COR-L47 (cell line): Measurements from ENCODE around the gene TBC1D16.

Source experiments
- DNase-seq: peaks from one replicate; lab custom pipeline; 2025; lab: John Stamatoyannopoulos, UW

TBC1D16 gene

DNA sequence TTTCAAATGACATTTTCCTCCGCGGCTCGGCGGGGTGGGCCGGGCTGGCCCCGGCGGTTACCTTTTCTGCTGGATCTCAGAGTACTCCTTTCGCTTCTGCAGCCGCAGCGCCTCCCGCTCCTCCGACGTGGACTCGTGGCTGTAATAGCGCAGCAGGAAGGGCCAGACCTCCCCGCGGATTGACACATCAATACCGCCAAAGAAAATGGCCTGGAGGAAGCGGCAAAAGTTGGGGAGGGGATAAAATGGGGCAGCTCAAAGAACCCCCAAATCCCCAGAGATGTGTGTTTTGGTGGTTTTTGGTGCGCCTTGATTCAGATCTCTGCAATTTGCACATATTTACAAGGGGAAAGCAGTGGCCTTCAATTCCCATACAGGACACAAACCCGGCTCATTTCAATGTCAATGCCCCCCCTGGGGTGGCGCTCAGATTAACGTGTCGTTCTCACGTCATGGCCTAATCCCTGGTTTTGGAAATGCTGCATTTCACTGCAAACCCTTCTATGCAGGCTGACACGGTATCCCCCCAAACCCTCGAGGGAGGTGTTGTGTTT, 85.9 kb downstream of the TBC1D16 start:
- DNase-seq, result no peak

GRCh38 chr17:79948945-79949655, 86.6 kb downstream of the TBC1D16 start:
- no peak for DNase-seq

DNA sequence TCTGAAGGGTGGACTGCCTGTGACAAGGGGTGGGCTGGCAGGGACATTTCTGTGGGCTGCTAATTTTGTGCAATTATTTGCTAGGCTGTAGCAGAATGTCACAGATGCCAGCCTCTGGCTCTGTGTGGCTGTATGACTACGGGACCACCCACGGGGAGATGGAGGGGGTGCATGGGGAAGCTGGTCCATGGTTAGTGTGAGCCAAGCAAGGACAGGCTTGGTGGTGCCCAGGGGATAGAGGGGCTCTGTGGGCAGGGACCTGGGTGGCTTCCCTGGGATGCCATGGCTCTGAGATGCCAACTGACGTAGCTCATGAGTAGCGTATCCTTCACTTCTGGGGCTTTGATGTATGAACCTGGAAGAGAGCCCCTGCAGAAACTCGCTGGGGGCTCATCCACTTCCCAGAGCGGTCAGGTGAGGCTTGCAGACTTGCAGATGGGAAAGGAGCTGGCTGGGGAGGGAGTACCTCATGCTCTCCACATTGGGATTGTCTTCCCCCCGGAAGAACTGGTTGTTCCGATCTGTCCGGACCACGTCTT, 87.2 kb downstream of the TBC1D16 start:
- no peak for DNase-seq

GRCh38 chr17:79947351-79948031, 88.2 kb downstream of the TBC1D16 start:
- DNase-seq, result no peak

- no peak for DNase-seq
Observed at GRCh38 chr17:79946352-79947231, 89.1 kb downstream of the TBC1D16 start.

DNA sequence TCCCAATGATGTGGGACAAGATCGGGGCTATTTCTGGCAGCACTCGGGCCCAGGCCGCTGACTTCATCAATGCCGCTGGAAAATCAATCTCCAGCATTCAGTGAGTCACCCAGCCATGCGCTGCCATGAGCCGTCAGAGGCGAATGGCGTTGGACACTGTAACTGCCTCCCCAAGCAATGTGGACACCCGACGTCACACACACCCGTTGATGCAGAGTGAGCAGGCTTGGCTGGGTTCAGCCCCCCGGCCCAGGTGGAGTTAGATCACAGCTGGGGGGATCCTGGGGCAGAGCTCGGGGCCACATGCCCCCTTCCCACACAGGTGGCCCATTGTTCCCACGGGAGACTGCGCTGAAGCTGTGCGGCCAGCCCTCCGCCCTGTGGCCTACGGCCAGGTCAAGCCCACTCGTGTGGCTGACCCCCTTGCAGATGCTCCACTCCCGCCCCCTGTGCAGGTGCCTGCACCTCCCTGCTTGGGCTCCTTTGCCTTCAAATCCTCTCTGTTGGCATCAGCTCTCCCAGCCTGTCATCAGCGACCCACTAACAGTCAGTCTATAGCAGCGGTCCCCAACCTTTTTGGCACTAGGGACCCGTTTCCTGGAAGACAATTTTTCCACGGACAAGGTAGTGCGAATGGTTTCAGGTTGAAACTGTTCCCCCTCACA, 89.9 kb downstream of the TBC1D16 start:
- no peak for DNase-seq

- no peak for DNase-seq
Observed at GRCh38 chr17:79944821-79945391, 90.8 kb downstream of the TBC1D16 start.

DNA sequence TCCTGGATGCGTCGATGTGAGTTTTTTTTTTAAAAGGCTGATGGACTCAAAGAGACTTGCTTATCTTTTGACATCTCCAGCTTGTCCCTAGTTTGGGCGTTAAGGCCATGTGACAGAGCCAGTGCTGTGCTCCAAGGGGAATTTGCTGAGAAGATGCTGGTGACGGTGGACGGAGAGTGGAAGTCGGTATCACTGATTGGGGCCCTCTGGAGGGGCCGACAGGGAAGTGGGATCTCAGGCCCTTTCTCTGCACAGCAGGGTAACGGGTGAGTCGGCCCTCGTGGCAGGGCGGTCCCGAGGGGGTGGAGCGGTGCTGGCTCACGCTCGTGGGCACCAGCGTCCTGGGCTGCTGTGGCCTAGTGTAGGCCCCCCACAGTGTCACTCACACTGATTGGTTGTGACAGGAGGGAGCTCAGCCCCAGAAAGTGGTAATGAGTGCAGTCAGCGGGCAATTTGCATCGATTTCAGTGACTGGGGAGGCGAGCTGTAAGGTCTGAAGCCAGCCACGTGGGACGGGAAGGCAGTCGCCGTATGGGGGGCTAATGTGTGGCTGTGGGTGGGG, 91.3 kb downstream of the TBC1D16 start:
- no peak for DNase-seq

- no peak for DNase-seq
Observed at GRCh38 chr17:79943347-79944241, 92.1 kb downstream of the TBC1D16 start.

GRCh38 chr17:79942591-79943346, 92.9 kb downstream of the TBC1D16 start:
- DNase-seq, result no peak

DNA sequence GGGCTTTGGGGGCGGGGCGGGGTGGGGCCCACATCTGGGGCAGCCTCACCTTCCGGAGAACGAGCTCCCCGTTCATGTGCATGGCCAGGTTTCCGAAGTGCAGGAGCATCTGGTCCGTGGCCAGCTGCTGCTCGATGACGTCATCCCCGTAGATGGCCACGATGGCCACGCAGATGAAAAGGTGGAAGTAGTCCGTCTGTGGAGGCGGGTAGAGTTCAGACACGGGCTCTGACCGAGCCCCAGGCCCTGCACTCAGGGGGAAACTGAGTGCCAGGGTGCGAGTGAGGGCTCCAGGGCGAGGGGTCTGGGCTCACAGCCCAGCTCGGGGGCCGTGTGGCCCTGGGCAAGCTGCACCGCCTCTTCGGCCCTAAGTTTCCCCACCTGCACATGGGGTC, 93.7 kb downstream of the TBC1D16 start:
- no peak for DNase-seq

GRCh38 chr17:79941088-79942010, 94.3 kb downstream of the TBC1D16 start:
- DNase-seq, result no peak

- no peak for DNase-seq
Observed at GRCh38 chr17:79940459-79941087, 95.1 kb downstream of the TBC1D16 start.

- no peak for DNase-seq
Observed at GRCh38 chr17:79939755-79940458, 95.8 kb downstream of the TBC1D16 start.

- no peak for DNase-seq
Observed at GRCh38 chr17:79939094-79939435, 96.6 kb downstream of the TBC1D16 start.

- DNase-seq, result no peak
Observed at GRCh38 chr17:79938336-79939093, 97.2 kb downstream of the TBC1D16 start.
